ENCODE results near the gene CPA2.

- TF ChIP-seq CTCF (IDR thresholded peaks at IDR 0.05) (no peak), POLR2A (IDR thresholded peaks at IDR 0.05) (no peak)
These were observed 21.5 kb downstream of the CPA2 start for GRCh38 chr7:130288168-130288567.
